ENCODE data around the gene PHF23.

PHF23 gene

DNA sequence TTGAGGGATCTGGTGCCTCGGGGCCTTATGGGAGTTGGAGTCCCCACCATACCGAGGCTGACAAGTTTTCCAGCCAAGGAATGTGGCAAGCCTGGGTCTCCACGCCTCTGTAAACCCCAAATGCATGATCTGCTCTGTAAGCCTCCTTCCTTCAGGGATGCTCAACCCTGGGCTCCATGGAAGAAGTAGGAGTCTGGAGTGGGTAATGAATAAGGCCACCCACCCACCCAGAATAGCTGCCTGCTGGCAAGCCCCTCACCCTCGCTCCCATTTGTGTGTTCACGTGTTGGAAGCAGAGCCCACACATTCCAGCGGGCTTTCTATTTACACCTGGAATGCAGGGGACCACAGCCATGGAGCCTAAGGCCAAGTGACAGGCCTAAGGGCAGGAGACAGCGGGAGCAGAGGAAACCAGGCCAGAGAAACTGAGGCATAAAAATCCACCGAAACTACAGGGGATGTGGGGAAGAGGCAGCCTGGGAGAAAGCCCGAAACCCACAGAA, 24.1 kb downstream of the PHF23 start:
- Histone ChIP-seq H3K27me3 (ENCODE audit: insufficient read depth, poor library complexity, severe bottlenecking) (no peaks in the 10 kb centered on the region), H3K4me3 (replicated peaks; ENCODE audit: insufficient read depth, low read length) (no peak overlapping the region; the same call in 1 of the 2 replicates), H3K27ac (replicated peaks) (no peak overlapping the region)
- TF ChIP-seq SPI1 (IDR thresholded peaks at IDR 0.05; ENCODE audit: borderline replicate concordance, low read depth), result no peak
- no peak for TF ChIP-seq GABPA (IDR thresholded peaks at IDR 0.05; ENCODE audit: low read depth)
- TF ChIP-seq, protein P1, sequence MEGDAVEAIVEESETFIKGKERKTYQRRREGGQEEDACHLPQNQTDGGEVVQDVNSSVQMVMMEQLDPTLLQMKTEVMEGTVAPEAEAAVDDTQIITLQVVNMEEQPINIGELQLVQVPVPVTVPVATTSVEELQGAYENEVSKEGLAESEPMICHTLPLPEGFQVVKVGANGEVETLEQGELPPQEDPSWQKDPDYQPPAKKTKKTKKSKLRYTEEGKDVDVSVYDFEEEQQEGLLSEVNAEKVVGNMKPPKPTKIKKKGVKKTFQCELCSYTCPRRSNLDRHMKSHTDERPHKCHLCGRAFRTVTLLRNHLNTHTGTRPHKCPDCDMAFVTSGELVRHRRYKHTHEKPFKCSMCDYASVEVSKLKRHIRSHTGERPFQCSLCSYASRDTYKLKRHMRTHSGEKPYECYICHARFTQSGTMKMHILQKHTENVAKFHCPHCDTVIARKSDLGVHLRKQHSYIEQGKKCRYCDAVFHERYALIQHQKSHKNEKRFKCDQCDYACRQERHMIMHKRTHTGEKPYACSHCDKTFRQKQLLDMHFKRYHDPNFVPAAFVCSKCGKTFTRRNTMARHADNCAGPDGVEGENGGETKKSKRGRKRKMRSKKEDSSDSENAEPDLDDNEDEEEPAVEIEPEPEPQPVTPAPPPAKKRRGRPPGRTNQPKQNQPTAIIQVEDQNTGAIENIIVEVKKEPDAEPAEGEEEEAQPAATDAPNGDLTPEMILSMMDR (IDR thresholded peaks at IDR 0.05; ENCODE audit: insufficient read depth, low read length), result no peak
- TF ChIP-seq POLR2AphosphoS5 (IDR thresholded peaks at IDR 0.05; ENCODE audit: low read depth), result no peak
- TF ChIP-seq, protein P2, sequence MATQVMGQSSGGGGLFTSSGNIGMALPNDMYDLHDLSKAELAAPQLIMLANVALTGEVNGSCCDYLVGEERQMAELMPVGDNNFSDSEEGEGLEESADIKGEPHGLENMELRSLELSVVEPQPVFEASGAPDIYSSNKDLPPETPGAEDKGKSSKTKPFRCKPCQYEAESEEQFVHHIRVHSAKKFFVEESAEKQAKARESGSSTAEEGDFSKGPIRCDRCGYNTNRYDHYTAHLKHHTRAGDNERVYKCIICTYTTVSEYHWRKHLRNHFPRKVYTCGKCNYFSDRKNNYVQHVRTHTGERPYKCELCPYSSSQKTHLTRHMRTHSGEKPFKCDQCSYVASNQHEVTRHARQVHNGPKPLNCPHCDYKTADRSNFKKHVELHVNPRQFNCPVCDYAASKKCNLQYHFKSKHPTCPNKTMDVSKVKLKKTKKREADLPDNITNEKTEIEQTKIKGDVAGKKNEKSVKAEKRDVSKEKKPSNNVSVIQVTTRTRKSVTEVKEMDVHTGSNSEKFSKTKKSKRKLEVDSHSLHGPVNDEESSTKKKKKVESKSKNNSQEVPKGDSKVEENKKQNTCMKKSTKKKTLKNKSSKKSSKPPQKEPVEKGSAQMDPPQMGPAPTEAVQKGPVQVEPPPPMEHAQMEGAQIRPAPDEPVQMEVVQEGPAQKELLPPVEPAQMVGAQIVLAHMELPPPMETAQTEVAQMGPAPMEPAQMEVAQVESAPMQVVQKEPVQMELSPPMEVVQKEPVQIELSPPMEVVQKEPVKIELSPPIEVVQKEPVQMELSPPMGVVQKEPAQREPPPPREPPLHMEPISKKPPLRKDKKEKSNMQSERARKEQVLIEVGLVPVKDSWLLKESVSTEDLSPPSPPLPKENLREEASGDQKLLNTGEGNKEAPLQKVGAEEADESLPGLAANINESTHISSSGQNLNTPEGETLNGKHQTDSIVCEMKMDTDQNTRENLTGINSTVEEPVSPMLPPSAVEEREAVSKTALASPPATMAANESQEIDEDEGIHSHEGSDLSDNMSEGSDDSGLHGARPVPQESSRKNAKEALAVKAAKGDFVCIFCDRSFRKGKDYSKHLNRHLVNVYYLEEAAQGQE (IDR thresholded peaks at IDR 0.05; ENCODE audit: insufficient replicate concordance, low read depth), result no peak
- DNase-seq (ENCODE audit: low read depth in 1 of 2, low spot score in 1 of 2), result no peak

DNA sequence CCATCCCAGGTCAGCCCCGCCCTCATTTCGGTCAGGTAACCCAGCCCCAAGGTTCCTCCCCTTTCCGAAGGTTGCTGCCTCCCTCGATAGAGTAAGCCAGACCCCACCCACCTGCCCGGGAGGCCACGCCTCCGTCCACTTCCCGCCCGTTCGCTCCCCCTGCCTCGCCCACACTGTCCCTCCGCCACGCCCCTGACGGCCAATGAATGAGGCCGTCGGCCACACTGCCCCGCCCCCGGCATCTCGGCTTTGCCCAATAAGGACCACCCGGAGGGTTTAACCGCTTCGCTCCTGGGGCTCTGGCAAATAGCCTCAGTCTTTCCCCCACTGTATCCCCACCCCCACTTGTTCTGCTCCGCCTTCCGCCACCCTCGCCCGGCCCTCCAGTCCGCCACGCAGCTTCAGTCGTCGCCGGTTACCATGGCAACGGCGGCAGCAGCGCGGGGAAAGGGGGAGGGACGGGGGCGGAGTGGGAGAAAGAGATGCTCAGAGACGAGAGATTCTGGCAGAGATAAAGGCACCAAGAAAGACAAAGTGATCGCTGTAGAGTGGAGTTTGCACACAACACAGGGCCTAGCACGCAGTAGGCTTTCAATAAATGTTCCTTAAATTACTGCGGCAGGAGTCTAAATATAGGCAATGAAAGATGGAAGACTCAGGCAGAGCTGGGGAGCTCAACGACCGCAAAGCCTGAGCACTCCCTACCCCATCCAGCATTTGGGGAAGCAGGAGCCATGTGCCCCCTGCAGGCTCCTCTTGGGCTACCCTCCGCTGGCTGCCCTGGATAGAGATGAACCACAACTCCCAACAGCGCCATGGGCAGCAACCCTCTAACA, 24.7 kb downstream of the PHF23 start:
- TF ChIP-seq, protein P1 (IDR thresholded peaks at IDR 0.05; ENCODE audit: insufficient read depth, low read length), result peak; percentile 16
- no peak for TF ChIP-seq POLR2AphosphoS5 (IDR thresholded peaks at IDR 0.05; ENCODE audit: low read depth)
- Histone ChIP-seq H3K27me3 (ENCODE audit: insufficient read depth, poor library complexity, severe bottlenecking) (no peaks in the 10 kb centered on the region), H3K27ac (replicated peaks) (peak overlapping the region; percentile 68), H3K4me3 (replicated peaks; ENCODE audit: insufficient read depth, low read length) (peak overlapping the region; percentile 37)
- DNase-seq (ENCODE audit: low read depth in 1 of 2, low spot score in 1 of 2), result peak; percentile 71 to 87

DNA sequence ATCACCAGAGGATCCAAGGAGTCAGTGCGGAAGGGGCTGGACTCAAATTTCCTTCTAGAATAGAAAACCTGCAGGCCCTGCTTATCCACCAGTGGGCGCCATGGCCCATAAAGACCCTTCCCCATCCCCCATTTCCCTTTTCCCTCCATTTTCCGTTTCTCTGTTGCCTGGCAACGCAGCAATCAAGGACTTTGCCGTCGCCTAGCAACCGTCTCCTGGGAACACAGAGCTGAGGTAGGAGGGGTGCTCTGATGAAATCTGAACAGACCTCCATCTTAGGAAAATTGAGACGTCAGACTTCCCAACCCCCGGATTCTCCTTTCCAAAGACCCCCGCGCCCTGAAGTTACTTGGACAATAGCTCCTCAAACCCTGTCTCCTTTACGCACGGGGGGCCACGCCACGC, 25.4 kb downstream of the PHF23 start:
- H3K27ac ChIP-seq (replicated peaks), result peak overlapping the region; percentile 68
- TF ChIP-seq SPI1 (IDR thresholded peaks at IDR 0.05; ENCODE audit: borderline replicate concordance, low read depth), result no peak
- no peak for TF ChIP-seq POLR2AphosphoS5 (IDR thresholded peaks at IDR 0.05; ENCODE audit: low read depth)
- TF ChIP-seq, protein P1 (IDR thresholded peaks at IDR 0.05; ENCODE audit: insufficient read depth, low read length), result no peak
- TF ChIP-seq, protein P2 (IDR thresholded peaks at IDR 0.05; ENCODE audit: insufficient replicate concordance, low read depth), result no peak
- H3K4me3 ChIP-seq (replicated peaks; ENCODE audit: insufficient read depth, low read length), result peak overlapping the region; percentile 37
- H3K27me3 ChIP-seq (ENCODE audit: insufficient read depth, poor library complexity, severe bottlenecking), result no peaks in the 10 kb centered on the region
- peak in 1 of 2 experiments; percentile 27 for DNase-seq (ENCODE audit: low read depth in 1 of 2, low spot score in 1 of 2)
